WI38 (cell line): Measurements from ENCODE around the gene TMEM120B.

Experiments used
- H3K4me3 ChIP-seq: 2 replicates; pipeline ENCODE4 v1.5.1; 2011; ENCODE audit warnings: low read depth, mild to moderate bottlenecking, control low read depth, low read length
- CTCF ChIP-seq: IDR thresholded peaks from 2 replicates; pipeline ENCODE4 v1.5.1; 2012; ENCODE audit warnings: low read depth, mild to moderate bottlenecking, control low read depth, low read length

TMEM120B gene

DNA sequence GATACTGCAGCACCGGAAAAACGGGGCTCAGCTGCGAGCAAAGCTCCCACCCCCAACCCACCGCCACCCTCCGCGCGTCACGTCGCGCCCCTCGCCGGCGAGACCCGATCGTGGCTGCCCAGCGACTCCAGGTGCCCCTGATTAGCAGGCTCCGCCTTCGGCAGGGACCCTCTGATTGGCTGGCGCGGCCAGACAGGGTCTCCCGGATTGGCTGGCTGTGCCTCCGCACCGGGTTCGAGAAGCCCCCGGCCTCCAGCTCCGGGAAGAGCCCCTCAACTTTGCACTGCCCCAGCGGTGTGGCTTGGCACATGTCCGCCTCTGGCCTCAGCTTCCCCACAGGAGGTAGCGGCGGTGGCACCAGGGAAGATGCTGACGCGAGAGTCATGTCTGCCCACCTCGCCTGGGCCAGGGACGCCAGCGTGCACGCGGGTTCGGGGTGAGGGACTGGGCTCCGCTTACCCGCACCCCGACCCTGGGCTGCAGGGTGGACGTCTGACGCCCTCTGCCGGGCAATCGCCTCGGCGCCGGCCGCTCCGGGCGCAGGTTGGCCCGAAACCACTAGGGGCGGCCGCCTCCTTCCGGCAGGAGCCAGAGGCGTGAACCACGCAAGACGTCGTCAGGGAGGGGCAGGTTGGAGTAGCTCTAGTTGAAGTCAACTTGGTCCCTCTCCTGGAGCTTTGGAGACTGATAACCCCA, 81.4 kb downstream of the TMEM120B start:
- H3K4me3 ChIP-seq = peak overlapping the region; percentile 50
- peak; percentile 99 for TF ChIP-seq CTCF

DNA sequence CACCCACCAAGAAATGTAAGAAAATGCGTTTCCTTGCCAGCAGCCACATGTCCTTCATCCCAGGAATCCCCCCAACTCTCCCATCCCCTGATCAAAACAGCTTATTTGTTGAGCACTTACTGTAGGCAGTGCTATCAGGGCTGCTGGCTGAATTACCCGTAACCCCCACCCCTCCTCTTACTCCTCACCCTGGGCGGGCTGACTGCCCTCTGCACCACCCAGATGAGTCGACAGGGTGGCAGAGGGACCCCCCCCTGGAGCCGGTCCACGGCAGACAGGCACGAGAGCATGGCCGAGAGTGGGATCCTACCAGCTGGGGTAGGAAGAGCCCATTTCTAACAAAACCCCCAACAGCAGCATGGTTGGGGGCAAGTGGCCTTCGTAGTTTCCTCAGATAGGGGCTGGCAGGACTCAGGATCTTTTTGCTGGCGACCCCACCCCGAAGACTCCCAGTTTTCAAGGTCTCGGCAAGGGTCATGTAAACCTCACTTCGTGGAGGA, 82.0 kb downstream of the TMEM120B start:
- H3K4me3 ChIP-seq = peak overlapping the region; percentile 1; the same call in 1 of the 2 replicates
- TF ChIP-seq CTCF = no peak

DNA sequence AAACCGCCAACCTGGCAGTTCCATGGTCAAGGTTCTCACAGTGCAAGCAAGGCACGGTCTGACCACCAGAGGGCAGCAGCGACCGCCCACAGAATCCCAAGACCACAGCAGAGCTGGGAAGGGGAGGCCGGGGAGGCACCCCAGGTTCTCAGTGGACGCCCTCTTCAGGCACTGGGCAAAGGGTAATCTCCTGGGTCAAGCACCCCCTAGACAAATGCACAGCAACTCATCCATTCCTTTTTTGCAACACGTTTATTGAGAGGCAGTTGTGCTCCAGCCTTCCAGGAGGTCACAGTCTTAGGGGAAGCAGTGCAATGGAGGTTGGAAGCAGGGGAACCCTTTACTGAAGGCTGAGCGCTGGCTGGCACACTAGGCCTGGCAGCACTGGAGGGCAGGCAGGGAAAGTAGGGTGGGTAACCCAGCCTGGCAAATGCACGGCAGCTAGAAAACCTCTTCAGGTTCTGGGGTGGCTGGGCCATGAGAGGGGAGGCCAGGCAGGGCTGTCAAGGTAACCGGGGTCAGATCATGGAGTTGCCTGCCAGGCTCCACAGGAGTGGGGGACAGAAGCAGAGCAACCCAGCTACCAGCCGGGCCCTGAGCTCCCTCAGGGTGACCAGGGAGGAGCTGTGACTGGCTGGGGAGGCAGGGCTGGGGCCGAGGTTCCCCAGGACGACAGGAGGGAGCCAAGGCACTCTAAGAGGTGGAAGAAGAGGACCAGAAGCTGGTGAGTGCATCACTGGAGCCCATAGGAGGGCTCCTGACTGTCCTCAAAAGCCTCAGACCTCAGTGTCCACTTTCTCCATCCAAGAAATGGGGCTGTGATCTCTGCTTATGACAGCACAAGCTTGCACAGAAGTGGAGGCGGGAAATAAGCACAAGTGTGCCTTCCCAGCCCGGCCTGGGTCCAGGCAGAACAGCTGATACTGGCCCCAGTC, 82.7 kb downstream of the TMEM120B start:
- H3K4me3 ChIP-seq = peak overlapping the region; percentile 1; the same call in 1 of the 2 replicates
- peak; percentile 84 for TF ChIP-seq CTCF

- H3K4me3 ChIP-seq = peak overlapping the region; percentile 42
Measured at GRCh38 chr12:121796855-121797751, 84.6 kb downstream of the TMEM120B start.

GRCh38 chr12:121797937-121798786, 85.6 kb downstream of the TMEM120B start:
- H3K4me3 ChIP-seq = peak overlapping the region; percentile 59
- TF ChIP-seq CTCF = no peak

More at GRCh38 chr12:121796855-121797751, 84.6 kb downstream of the TMEM120B start:
- peak; percentile 12; the same call in 1 of the 2 replicates for TF ChIP-seq CTCF

GRCh38 chr12:121798787-121799155, 86.2 kb downstream of the TMEM120B start:
- H3K4me3 ChIP-seq = peak overlapping the region; percentile 59

More at GRCh38 chr12:121798787-121799155, 86.2 kb downstream of the TMEM120B start:
- no peak for TF ChIP-seq CTCF
